Measurements from ENCODE around the gene KCNQ1. TPM values are rescaled to one million over a fixed set of nuclear protein-coding genes. Genes with fewer than 3 reads are reported as not detected.

Gene KCNQ1
- total and polyA plus RNA-seq, 2 donors (not counting 3 experiments of a cell fraction or from before 2014, with no cell fraction given), result 0.07 to 0.09 TPM

- no TSS peak for BruUV-seq (replicated peaks)
- no peaks in the 10 kb centered on the region for H3K36me3 ChIP-seq (ENCODE audit: control insufficient read depth in 2 of 2, extremely low read depth in 1 of 2, insufficient read depth in 2 of 2, low read length in 2 of 2)
- DNase-seq (ENCODE audit: low read depth, low spot score), result no peak
These were observed 30.5 kb downstream of the KCNQ1 start for GRCh38 chr11:2475136-2475918.

More at GRCh38 chr11:2475136-2475918, 30.5 kb downstream of the KCNQ1 start:
- POLR2A ChIA-PET, result no interaction called here
- TF ChIP-seq EZH2 (IDR thresholded peaks at IDR 0.05; ENCODE audit: borderline replicate concordance, low read depth, low read length, severe bottlenecking) (no peak), POLR2AphosphoS5 (IDR thresholded peaks at IDR 0.05; ENCODE audit: insufficient read depth, low read depth, low read length) (no peak), GATA2 (IDR thresholded peaks at IDR 0.05; ENCODE audit: insufficient read depth, insufficient read length, low read depth, low read length) (no peak), POLR2A (IDR thresholded peaks at IDR 0.05; ENCODE audit: low read depth, low read length) (no peak), MYC (IDR thresholded peaks at IDR 0.05; ENCODE audit: low read depth, low read length) (no peak), JUN (IDR thresholded peaks at IDR 0.05; ENCODE audit: borderline replicate concordance, insufficient read depth, insufficient read length, low read depth) (no peak), FOS (IDR thresholded peaks at IDR 0.05; ENCODE audit: borderline replicate concordance, insufficient read depth, low read length) (no peak)
- TF ChIP-seq, protein P1, sequence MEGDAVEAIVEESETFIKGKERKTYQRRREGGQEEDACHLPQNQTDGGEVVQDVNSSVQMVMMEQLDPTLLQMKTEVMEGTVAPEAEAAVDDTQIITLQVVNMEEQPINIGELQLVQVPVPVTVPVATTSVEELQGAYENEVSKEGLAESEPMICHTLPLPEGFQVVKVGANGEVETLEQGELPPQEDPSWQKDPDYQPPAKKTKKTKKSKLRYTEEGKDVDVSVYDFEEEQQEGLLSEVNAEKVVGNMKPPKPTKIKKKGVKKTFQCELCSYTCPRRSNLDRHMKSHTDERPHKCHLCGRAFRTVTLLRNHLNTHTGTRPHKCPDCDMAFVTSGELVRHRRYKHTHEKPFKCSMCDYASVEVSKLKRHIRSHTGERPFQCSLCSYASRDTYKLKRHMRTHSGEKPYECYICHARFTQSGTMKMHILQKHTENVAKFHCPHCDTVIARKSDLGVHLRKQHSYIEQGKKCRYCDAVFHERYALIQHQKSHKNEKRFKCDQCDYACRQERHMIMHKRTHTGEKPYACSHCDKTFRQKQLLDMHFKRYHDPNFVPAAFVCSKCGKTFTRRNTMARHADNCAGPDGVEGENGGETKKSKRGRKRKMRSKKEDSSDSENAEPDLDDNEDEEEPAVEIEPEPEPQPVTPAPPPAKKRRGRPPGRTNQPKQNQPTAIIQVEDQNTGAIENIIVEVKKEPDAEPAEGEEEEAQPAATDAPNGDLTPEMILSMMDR (IDR thresholded peaks at IDR 0.05; ENCODE audit: extremely low read depth in 1 of 2, insufficient read depth in 1 of 2, low read depth in 1 of 2, low read length in 2 of 2), result no peak
- TF ChIP-seq, protein P2, sequence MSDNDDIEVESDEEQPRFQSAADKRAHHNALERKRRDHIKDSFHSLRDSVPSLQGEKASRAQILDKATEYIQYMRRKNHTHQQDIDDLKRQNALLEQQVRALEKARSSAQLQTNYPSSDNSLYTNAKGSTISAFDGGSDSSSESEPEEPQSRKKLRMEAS (IDR thresholded peaks at IDR 0.05; ENCODE audit: insufficient read depth, insufficient read length), result no peak
- dilution Hi-C loops (cut with MboI; ENCODE audit: extremely low pct_ligation_motif_present, low sequenced_read_pairs), result no loop called here
- Histone ChIP-seq H3K27me3 (ENCODE audit: control insufficient read depth in 2 of 2, insufficient read depth in 2 of 2, low read length in 2 of 2) (no peaks in the 10 kb centered on the region), H2AFZ (ENCODE audit: low read depth, low read length) (no peak overlapping the region), H4K20me1 (replicated peaks; ENCODE audit: control insufficient read depth, extremely low read depth, insufficient read depth, low read length) (no peaks in the 10 kb centered on the region), H3K9ac (replicated peaks; ENCODE audit: extremely low read depth, insufficient read depth, low read length) (no peak overlapping the region), H3K79me2 (ENCODE audit: control insufficient read depth, insufficient read depth, low read length) (no peaks in the 10 kb centered on the region), H3K4me3 (replicated peaks in 1 of 3; ENCODE audit: insufficient read depth in 1 of 3, low read depth in 1 of 3, low read length in 3 of 3) (no peak overlapping the region), H3K9me1 (replicated peaks; ENCODE audit: control insufficient read depth, extremely low read depth, insufficient read depth, low read length) (no peaks in the 10 kb centered on the region), H3K27ac (ENCODE audit: insufficient read depth, low read depth, low read length) (no peak overlapping the region), H3K9me3 (replicated peaks; ENCODE audit: control insufficient read depth, insufficient read depth, low read length) (no peaks in the 10 kb centered on the region), H3K4me1 (ENCODE audit: control insufficient read depth, extremely low read depth, insufficient read depth, low read length) (no peaks in the 10 kb centered on the region), H3K4me2 (ENCODE audit: insufficient read depth, low read length) (no peak overlapping the region)
- FAIRE-seq, result no peak
- intact Hi-C loops (cut with micrococcal nuclease), result no loop called here
- CTCF ChIA-PET, result interaction anchor here (1.6 kb wide), 1 partner anchor 16 kb away, joined by 3 read pairs; no protein-coding TSS in a partner anchor
